HL-60 (cell line): ENCODE data around the gene FUT7.

Experiments used
- GABPA ChIP-seq: IDR thresholded peaks from 2 replicates; pipeline ENCODE4 v1.6.1; 2012; ENCODE audit warnings: low read depth
- POLR2AphosphoS5 ChIP-seq: IDR thresholded peaks from 2 replicates; pipeline ENCODE4 v1.6.1; 2012; ENCODE audit warnings: low read depth
- TF ChIP-seq, protein P1 (sequence below): IDR thresholded peaks from one replicate; pipeline ENCODE4 v1.5.1; 2011; ENCODE audit warnings: low read length, control low read depth, inconsistent platforms; ENCODE audit not compliant: insufficient read depth

DNA sequence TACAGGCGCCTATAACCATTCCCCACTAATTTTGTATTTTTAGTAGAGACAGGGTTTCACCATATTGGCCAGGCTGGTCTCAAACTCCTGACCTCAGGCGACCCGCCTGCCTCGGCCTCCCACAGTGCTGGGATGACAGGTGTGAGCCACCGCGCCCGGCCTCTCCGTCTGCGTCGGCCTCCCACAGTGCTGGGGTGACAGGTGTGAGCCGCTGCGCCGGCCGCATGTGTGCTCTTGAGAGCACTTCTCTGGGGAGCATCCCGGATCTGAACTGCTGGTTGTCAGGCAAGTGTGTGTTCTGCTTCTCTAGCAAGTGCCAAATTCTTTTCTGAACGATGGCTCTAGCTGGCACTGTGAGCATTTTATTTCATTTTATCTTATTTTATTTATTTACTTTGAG is 25.7 kb upstream of the FUT7 start:
- TF ChIP-seq POLR2AphosphoS5 (no peak), GABPA (no peak)
- TF ChIP-seq, protein P1, sequence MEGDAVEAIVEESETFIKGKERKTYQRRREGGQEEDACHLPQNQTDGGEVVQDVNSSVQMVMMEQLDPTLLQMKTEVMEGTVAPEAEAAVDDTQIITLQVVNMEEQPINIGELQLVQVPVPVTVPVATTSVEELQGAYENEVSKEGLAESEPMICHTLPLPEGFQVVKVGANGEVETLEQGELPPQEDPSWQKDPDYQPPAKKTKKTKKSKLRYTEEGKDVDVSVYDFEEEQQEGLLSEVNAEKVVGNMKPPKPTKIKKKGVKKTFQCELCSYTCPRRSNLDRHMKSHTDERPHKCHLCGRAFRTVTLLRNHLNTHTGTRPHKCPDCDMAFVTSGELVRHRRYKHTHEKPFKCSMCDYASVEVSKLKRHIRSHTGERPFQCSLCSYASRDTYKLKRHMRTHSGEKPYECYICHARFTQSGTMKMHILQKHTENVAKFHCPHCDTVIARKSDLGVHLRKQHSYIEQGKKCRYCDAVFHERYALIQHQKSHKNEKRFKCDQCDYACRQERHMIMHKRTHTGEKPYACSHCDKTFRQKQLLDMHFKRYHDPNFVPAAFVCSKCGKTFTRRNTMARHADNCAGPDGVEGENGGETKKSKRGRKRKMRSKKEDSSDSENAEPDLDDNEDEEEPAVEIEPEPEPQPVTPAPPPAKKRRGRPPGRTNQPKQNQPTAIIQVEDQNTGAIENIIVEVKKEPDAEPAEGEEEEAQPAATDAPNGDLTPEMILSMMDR = no peak
